Thyroid gland (tissue), 4 donors: ENCODE results near the gene POLR2C. TPM values are rescaled to one million over a fixed set of nuclear protein-coding genes. Genes with fewer than 3 reads are reported as not detected.

Experiments used
- DNase-seq, 2 donors: peaks; one replicate each; pipeline ENCODE4 v3.0.0-alpha.2; 2019
- H3K27ac ChIP-seq, 3 donors: fragments of 200-600 bp; sonication (generic); 1 replicate in 2 of 3; 2 replicates in 1 of 3; pipeline ENCODE4 v1.5.1; 2016 to 2019; ENCODE audit warnings: mild to moderate bottlenecking in 1 of 3, moderate library complexity in 1 of 3
- H3K27me3 ChIP-seq: fragments of 200-600 bp; sonication (generic); one replicate; pipeline ENCODE4 v1.5.1; 2019
- H3K36me3 ChIP-seq, 2 donors: fragments of 200-600 bp; sonication (generic); one replicate each; pipeline ENCODE4 v1.5.1; 2016 to 2019
- H3K4me1 ChIP-seq, 2 donors: fragments of 200-600 bp; sonication (generic); one replicate each; pipeline ENCODE4 v1.5.1; 2017 to 2019
- H3K4me3 ChIP-seq, 3 donors: fragments of 200-600 bp; sonication (generic); replicated peaks in 1 of 3; 1 replicate in 2 of 3; 2 replicates in 1 of 3; pipeline ENCODE4 v1.5.1; 2016; ENCODE audit warnings: mild to moderate bottlenecking in 1 of 3
- H3K9me3 ChIP-seq: fragments of 200-600 bp; sonication (generic); one replicate; pipeline ENCODE4 v1.5.1; 2017
- CTCF ChIP-seq, 6 experiments: fragments of 200-600 bp in 3 of 6; fragments of 450-650 bp in 3 of 6; sonication (generic) in 3 of 6; IDR thresholded peaks; one replicate each; pipeline ENCODE4 v1.5.1; 2016 to 2019; ENCODE audit warnings: antibody characterized with exemption in 6 of 6, mild to moderate bottlenecking in 2 of 6, inconsistent platforms in 1 of 6, moderate library complexity in 1 of 6
- POLR2A ChIP-seq, 2 donors: fragments of 450-650 bp; IDR thresholded peaks; one replicate each; pipeline ENCODE4 v1.6.1; 2017; ENCODE audit warnings: antibody characterized with exemption in 2 of 2, mild to moderate bottlenecking in 2 of 2, moderate library complexity in 1 of 2
- WGBS, 2 donors: methylation state at CpG; one replicate each; pipeline ENCODE4 v1.1.5; 2017; 5-methylcytosine and 5-hydroxymethylcytosine counted together
- intact Hi-C: fragments of 100-400 bp; cut with DNase I; formaldehyde crosslinking; loops from one replicate; pipeline ENCODE4 v1.15.1; 2023
- total RNA-seq, 4 donors: library from RNA; depleted of rRNA; stranded (reverse); fragments of >200 nt; gene quantifications; one replicate each; pipeline ENCODE4 v1.2.3, GENCODE V29; 2016

POLR2C gene
- total RNA-seq, 4 donors from 2014 or later = 126 to 212 (median 174) TPM

GRCh38 chr16:57427824-57428223, 34.7 kb upstream of the POLR2C start:
- Histone ChIP-seq H3K27ac (no peak overlapping the region), H3K4me1 (peaks cover 0 to 12% of the 10 kb centered on the region in 2 donors), H3K27me3 (no peaks in the 10 kb centered on the region), H3K36me3 (peaks cover 27 to 50% of the 10 kb centered on the region in 2 donors), H3K9me3 (no peaks in the 10 kb centered on the region), H3K4me3 (no peak overlapping the region)
- DNase-seq = no peak
- intact Hi-C loops = no loop called here
- no peak for TF ChIP-seq POLR2A (IDR thresholded peaks at IDR 0.05)
- no peak for TF ChIP-seq CTCF (IDR thresholded peaks at IDR 0.05)

GRCh38 chr16:57430955-57431354, 31.5 kb upstream of the POLR2C start:
- H3K27me3 ChIP-seq = no peaks in the 10 kb centered on the region
- no peak for DNase-seq
- peaks cover 53 to 82% of the 10 kb centered on the region in 2 donors for H3K36me3 ChIP-seq
- H3K27ac ChIP-seq = no peak overlapping the region
- intact Hi-C loops = no loop called here
- H3K9me3 ChIP-seq = no peaks in the 10 kb centered on the region
- no peak for TF ChIP-seq POLR2A (IDR thresholded peaks at IDR 0.05)
- TF ChIP-seq CTCF (IDR thresholded peaks at IDR 0.05) = no peak
- H3K4me3 ChIP-seq = no peak overlapping the region
- H3K4me1 ChIP-seq = no peaks in the 10 kb centered on the region
- 89 to 90% methylated on average over 5 of the region's 5 CpGs for WGBS, 2 donors

- no peaks in the 10 kb centered on the region for H3K4me1 ChIP-seq
- no peak for DNase-seq
- H3K36me3 ChIP-seq = peaks cover 53 to 86% of the 10 kb centered on the region in 2 donors
These were observed 30.0 kb upstream of the POLR2C start for GRCh38 chr16:57432505-57432904.

GRCh38 chr16:57432989-57433388, 29.5 kb upstream of the POLR2C start:
- TF ChIP-seq CTCF (IDR thresholded peaks at IDR 0.05) = no peak
- no peak for TF ChIP-seq POLR2A (IDR thresholded peaks at IDR 0.05)
- no peak for DNase-seq
- WGBS, 2 donors = 83 to 87% methylated on average over 3 of the region's 3 CpGs
- intact Hi-C loops = no loop called here
- H3K9me3 ChIP-seq = no peaks in the 10 kb centered on the region
- H3K27ac ChIP-seq = no peak overlapping the region
- H3K4me1 ChIP-seq = no peaks in the 10 kb centered on the region
- H3K36me3 ChIP-seq = peaks cover 53 to 84% of the 10 kb centered on the region in 2 donors
- no peaks in the 10 kb centered on the region for H3K27me3 ChIP-seq
- no peak overlapping the region for H3K4me3 ChIP-seq

More at GRCh38 chr16:57432505-57432904, 30.0 kb upstream of the POLR2C start:
- no peak overlapping the region for H3K4me3 ChIP-seq
- TF ChIP-seq POLR2A (IDR thresholded peaks at IDR 0.05) (no peak), CTCF (IDR thresholded peaks at IDR 0.05) (no peak)
- intact Hi-C loops = no loop called here
- no peaks in the 10 kb centered on the region for H3K9me3 ChIP-seq
- WGBS, 2 donors = 89 to 94% methylated on average over 2 of the region's 2 CpGs
- no peaks in the 10 kb centered on the region for H3K27me3 ChIP-seq
- no peak overlapping the region for H3K27ac ChIP-seq

GRCh38 chr16:57434003-57434402, 28.5 kb upstream of the POLR2C start:
- H3K27me3 ChIP-seq = no peaks in the 10 kb centered on the region
- H3K27ac ChIP-seq = no peak overlapping the region
- DNase-seq = no peak
- peaks cover 53 to 74% of the 10 kb centered on the region in 2 donors for H3K36me3 ChIP-seq
- H3K9me3 ChIP-seq = no peaks in the 10 kb centered on the region
- TF ChIP-seq POLR2A (IDR thresholded peaks at IDR 0.05) (no peak), CTCF (IDR thresholded peaks at IDR 0.05) (no peak)
- WGBS, 2 donors = 90 to 91% methylated on average over 2 of the region's 2 CpGs
- intact Hi-C loops = no loop called here
- no peak overlapping the region for H3K4me3 ChIP-seq
- no peaks in the 10 kb centered on the region for H3K4me1 ChIP-seq
